IMR-90 (cell line): ENCODE results near the gene PSMG3. TPM values are rescaled to one million over a fixed set of nuclear protein-coding genes. Genes with fewer than 3 reads are reported as not detected.

ENCODE experiments used
- ATAC-seq: fragments of 200-7000 bp; cut with Tn5 transposase; 2 replicates; pipeline ENCODE4 v1.9.1; 2020; ENCODE audit warnings: low read depth, mild to moderate bottlenecking, moderate library complexity
- BruUV-seq: library from RNA; stranded (reverse); fragments of 400-500 nt; replicated peaks from 2 replicates; lab custom pipeline; 2021; lab: Mats Ljungman, UMichigan
- CTCF ChIA-PET: fragments of 300-600 bp; formaldehyde crosslinking; extraction: SDS; loops from one replicate; lab custom pipeline; 2021; ENCODE audit warnings: antibody characterized with exemption; lab: Yijun Ruan, JAX
- POLR2A ChIA-PET: fragments of 300-600 bp; sonication (Branson Sonifier 250); formaldehyde crosslinking; loops from one replicate; lab custom pipeline; 2022; ENCODE audit warnings: antibody characterized with exemption; ENCODE audit not compliant: unreplicated experiment; lab: Charles Lee
- DNase-seq: peaks from one replicate; pipeline ENCODE4 v3.0.0; 2013
- H2AFZ ChIP-seq: replicated peaks from 2 replicates; pipeline ENCODE3; 2013; ENCODE audit warnings: low read length, mild to moderate bottlenecking; ENCODE audit not compliant: poor library complexity
- H2AK5ac ChIP-seq: 2 replicates; pipeline ENCODE4 v1.6.1; 2013; ENCODE audit warnings: low read depth, low read length, inconsistent platforms
- H2AK9ac ChIP-seq: replicated peaks from 2 replicates; pipeline ENCODE3; 2013; ENCODE audit warnings: mild to moderate bottlenecking, low read depth, low read length, moderate library complexity; ENCODE audit not compliant: poor library complexity
- H2BK120ac ChIP-seq: 2 replicates; pipeline ENCODE4 v1.6.1; 2013; ENCODE audit warnings: low read depth, low read length, inconsistent platforms
- H2BK15ac ChIP-seq: 3 replicates; pipeline ENCODE4 v1.6.1; 2013; ENCODE audit warnings: low read depth, low read length, inconsistent platforms
- H2BK20ac ChIP-seq: 2 replicates; pipeline ENCODE4 v1.6.1; 2013; ENCODE audit warnings: low read depth, mild to moderate bottlenecking, inconsistent platforms, low read length, moderate library complexity
- H2BK5ac ChIP-seq: 2 replicates; pipeline ENCODE4 v1.6.1; 2013; ENCODE audit warnings: mild to moderate bottlenecking, low read depth, low read length, inconsistent platforms; ENCODE audit not compliant: poor library complexity, severe bottlenecking
- H3K14ac ChIP-seq: replicated peaks from 2 replicates; pipeline ENCODE4 v1.6.1; 2013; ENCODE audit warnings: low read depth, low read length, inconsistent platforms
- H3K18ac ChIP-seq: 2 replicates; pipeline ENCODE4 v1.6.1; 2013; ENCODE audit warnings: low read depth, low read length, control low read depth
- H3K23ac ChIP-seq: 2 replicates; pipeline ENCODE4 v1.6.1; 2013; ENCODE audit warnings: low read depth, low read length, inconsistent platforms
- H3K27ac ChIP-seq: 2 replicates; pipeline ENCODE4 v1.5.1; 2013; ENCODE audit warnings: mild to moderate bottlenecking, control low read depth, low read length; ENCODE audit not compliant: insufficient read depth
- H3K27me3 ChIP-seq: 2 replicates; pipeline ENCODE4 v1.6.1; 2013; ENCODE audit warnings: low read length; ENCODE audit not compliant: control insufficient read depth, insufficient read depth
- H3K36me3 ChIP-seq: 2 replicates; pipeline ENCODE4 v1.6.1; 2013; ENCODE audit warnings: low read length, mixed read lengths; ENCODE audit not compliant: control insufficient read depth, insufficient read depth
- H3K4ac ChIP-seq: 2 replicates; pipeline ENCODE4 v1.6.1; 2013; ENCODE audit warnings: low read depth, low read length, inconsistent platforms
- H3K4me1 ChIP-seq: 2 replicates; pipeline ENCODE4 v1.6.1; 2013; ENCODE audit warnings: low read length, mixed read lengths; ENCODE audit not compliant: control insufficient read depth, insufficient read depth
- H3K4me2 ChIP-seq: 2 replicates; pipeline ENCODE4 v1.6.1; 2013; ENCODE audit warnings: low read depth, mild to moderate bottlenecking, control low read depth, low read length, moderate library complexity
- H3K4me3 ChIP-seq: 2 replicates; pipeline ENCODE4 v1.5.1; 2013; ENCODE audit warnings: low read depth, mild to moderate bottlenecking, control low read depth, low read length, moderate library complexity; ENCODE audit not compliant: insufficient read depth
- H3K56ac ChIP-seq: 2 replicates; pipeline ENCODE4 v1.6.1; 2013; ENCODE audit warnings: low read length, inconsistent platforms; ENCODE audit not compliant: insufficient read depth; ENCODE audit errors: extremely low read depth
- H3K79me1 ChIP-seq, 2 experiments: 2 replicates each; pipeline ENCODE4 v1.6.1; 2013; ENCODE audit warnings: low read length in 2 of 2, inconsistent platforms in 1 of 2, low read depth in 1 of 2
- H3K9ac ChIP-seq: 2 replicates; pipeline ENCODE4 v1.6.1; 2013; ENCODE audit warnings: low read depth, low read length, control low read depth
- H3K9me1 ChIP-seq: 2 replicates; pipeline ENCODE4 v1.6.1; 2013; ENCODE audit warnings: low read length, inconsistent platforms; ENCODE audit not compliant: insufficient read depth
- H3K9me3 ChIP-seq: 2 replicates; pipeline ENCODE4 v1.6.1; 2013; ENCODE audit warnings: low read length; ENCODE audit not compliant: control insufficient read depth, insufficient read depth
- H4K20me1 ChIP-seq: 2 replicates; pipeline ENCODE4 v1.6.1; 2013; ENCODE audit warnings: low read length, inconsistent platforms; ENCODE audit not compliant: insufficient read depth
- H4K5ac ChIP-seq: 2 replicates; pipeline ENCODE4 v1.6.1; 2013; ENCODE audit warnings: mild to moderate bottlenecking, low read depth, low read length, control low read depth
- H4K8ac ChIP-seq, 2 experiments: 2 replicates each; pipeline ENCODE4 v1.6.1; 2013; ENCODE audit warnings: low read depth in 2 of 2, low read length in 2 of 2, control low read depth in 1 of 2, inconsistent platforms in 1 of 2
- H4K91ac ChIP-seq: 2 replicates; pipeline ENCODE4 v1.6.1; 2013; ENCODE audit warnings: low read depth, low read length, inconsistent platforms; ENCODE audit not compliant: insufficient read depth
- MAZ ChIP-seq: IDR thresholded peaks from 2 replicates; pipeline ENCODE4 v1.6.1; 2012; ENCODE audit warnings: low read depth, mild to moderate bottlenecking, low read length, improper control_type of control experiment, moderate library complexity, borderline replicate concordance
- MXI1 ChIP-seq: IDR thresholded peaks from 2 replicates; pipeline ENCODE4 v1.6.1; 2012; ENCODE audit warnings: low read depth, mild to moderate bottlenecking, low read length, moderate library complexity, borderline replicate concordance
- WGBS, 2 experiments: methylation state at CpG; one replicate each; pipeline versions ENCODE4 v1.1.5 to v1.1.7; 2013; ENCODE audit warnings: missing lambda C conversion rate in 2 of 2; ENCODE audit not compliant: insufficient read length in 1 of 2; ENCODE audit errors: extremely low coverage in 2 of 2; 5-methylcytosine and 5-hydroxymethylcytosine counted together
- dilution Hi-C: fragments of 300-500 bp; cut with HindIII; formaldehyde crosslinking; loops from one replicate; pipeline ENCODE4 v1.14.3; 2018; ENCODE audit warnings: low sequenced_read_pairs; ENCODE audit not compliant: unreplicated experiment
- in situ Hi-C: fragments of 300-500 bp; cut with MboI; formaldehyde crosslinking; loops from 3 replicates; pipeline ENCODE4 v1.14.3; 2019; ENCODE audit warnings: low sequenced_read_pairs, inconsistent platforms, mixed read lengths
- intact Hi-C: fragments of 100-400 bp; cut with micrococcal nuclease; formaldehyde crosslinking; loops from 2 replicates; pipeline ENCODE4 v1.10.0; 2022
- polyA plus RNA-seq, 3 experiments: library from polyadenylated mRNA; depleted of rRNA; stranded (reverse); fragments of >200 nt; gene quantifications; 2 replicates each; pipeline ENCODE4 v1.2.3, GENCODE V29; 2012; ENCODE audit warnings: low replicate concordance in 1 of 3
- total RNA-seq: library from RNA; depleted of rRNA; stranded (reverse); fragments of >200 nt; gene quantifications from 2 replicates; pipeline ENCODE4 v1.2.3, GENCODE V29; 2012
- TF ChIP-seq, protein P1 (sequence below): fragments of 150-350 bp; IDR thresholded peaks from 2 replicates; pipeline ENCODE4 v1.6.1; 2017; ENCODE audit warnings: mild to moderate bottlenecking, antibody characterized with exemption, low read length, low read depth

The PSMG3 gene
- total and polyA plus RNA-seq, 2 of the 4 experiments (the other 2 are of a cell fraction), result 37.3 to 54.1 TPM

DNA sequence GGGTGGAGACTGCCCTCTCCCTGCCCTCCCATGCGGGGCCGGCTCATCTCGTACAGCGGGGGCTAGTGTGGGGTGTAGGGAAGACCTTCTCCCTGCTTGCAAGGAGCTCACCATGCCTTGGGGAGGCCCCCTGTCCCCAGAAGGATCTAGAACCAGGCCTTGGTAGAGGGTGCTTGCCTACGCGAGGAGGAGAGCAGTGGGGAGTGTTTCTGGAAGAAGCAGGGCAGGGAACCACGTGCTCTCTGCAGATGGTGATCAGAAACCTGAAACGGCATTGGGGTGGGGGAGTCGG lies 36.6 kb downstream of the PSMG3 start:
- no peak for DNase-seq
- H3K4ac ChIP-seq, result peak overlapping the region; percentile 89
- intact Hi-C loops (no loop called here), in situ Hi-C loops (no loop called here), dilution Hi-C loops (no loop called here)
- peak overlapping the region; percentile 82 for H3K4me2 ChIP-seq
- H2BK15ac ChIP-seq, result peak overlapping the region; percentile 46; the same call in 1 of the 3 replicates
- peak overlapping the region; percentile 77 for H2AFZ ChIP-seq
- peaks cover 39% of the 10 kb centered on the region for H4K20me1 ChIP-seq
- H2AK5ac ChIP-seq, result peak overlapping the region; percentile 99
- ATAC-seq, result no peak
- peaks cover 9% of the 10 kb centered on the region for H3K9me1 ChIP-seq
- peak overlapping the region; percentile 63 to 86; a peak in 3 of 4 replicates for H4K8ac ChIP-seq
- BruUV-seq, result no TSS peak
- H3K79me1 ChIP-seq, result peaks cover 0 to 48% of the 10 kb centered on the region in 2 experiments; a peak in 2 of 4 replicates
- H3K18ac ChIP-seq, result peak overlapping the region; percentile 74
- ChIA-PET POLR2A (no interaction called here), CTCF (no interaction called here)
- no peaks in the 10 kb centered on the region for H3K9me3 ChIP-seq
- peak overlapping the region; percentile 62 for H4K5ac ChIP-seq
- H2BK5ac ChIP-seq, result peak overlapping the region; percentile 98
- peak overlapping the region; percentile 91 for H3K27ac ChIP-seq
- peak overlapping the region; percentile 91 for H4K91ac ChIP-seq
- H2BK20ac ChIP-seq, result peak overlapping the region; percentile 66
- H3K23ac ChIP-seq, result peak overlapping the region; percentile 76
- TF ChIP-seq MXI1 (no peak), MAZ (no peak)
- TF ChIP-seq, protein P1, sequence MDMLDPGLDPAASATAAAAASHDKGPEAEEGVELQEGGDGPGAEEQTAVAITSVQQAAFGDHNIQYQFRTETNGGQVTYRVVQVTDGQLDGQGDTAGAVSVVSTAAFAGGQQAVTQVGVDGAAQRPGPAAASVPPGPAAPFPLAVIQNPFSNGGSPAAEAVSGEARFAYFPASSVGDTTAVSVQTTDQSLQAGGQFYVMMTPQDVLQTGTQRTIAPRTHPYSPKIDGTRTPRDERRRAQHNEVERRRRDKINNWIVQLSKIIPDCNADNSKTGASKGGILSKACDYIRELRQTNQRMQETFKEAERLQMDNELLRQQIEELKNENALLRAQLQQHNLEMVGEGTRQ, result 0 out of 2 replicates have a peak, but pooled peaks have one; percentile 19
- no peaks in the 10 kb centered on the region for H3K27me3 ChIP-seq
- H3K4me1 ChIP-seq, result peaks cover 34% of the 10 kb centered on the region
- peak overlapping the region; percentile 99 for H2AK9ac ChIP-seq
- WGBS, 2 experiments, result 67% methylated on average over 5 of the region's 9 CpGs; no CpG with 5 or more reads in 1 of the 2 experiments
- peak overlapping the region; percentile 31 for H3K9ac ChIP-seq
- peak overlapping the region; percentile 77 for H3K56ac ChIP-seq
- no peaks in the 10 kb centered on the region for H3K36me3 ChIP-seq
- peak overlapping the region; percentile 21 for H3K4me3 ChIP-seq
- peak overlapping the region; percentile 95 for H2BK120ac ChIP-seq
- peak overlapping the region; percentile 85 for H3K14ac ChIP-seq
